Lower leg skin (tissue), 3 donors: Measurements from ENCODE around the gene DDX56.

Experiments
- CTCF ChIP-seq, 3 donors: fragments of 450-650 bp; IDR thresholded peaks; one replicate each; pipeline ENCODE4 v1.5.1; 2016; ENCODE audit warnings: antibody characterized with exemption in 3 of 3, mild to moderate bottlenecking in 3 of 3, moderate library complexity in 2 of 3
- POLR2A ChIP-seq, 2 donors: fragments of 450-650 bp; IDR thresholded peaks; one replicate each; pipeline ENCODE4 v1.6.1; 2016 to 2017; ENCODE audit warnings: antibody characterized with exemption in 2 of 2, mild to moderate bottlenecking in 1 of 2, moderate library complexity in 1 of 2

GRCh38 chr7:44572771-44573170, 937 bp downstream of the DDX56 start:
- TF ChIP-seq POLR2A (IDR thresholded peaks at IDR 0.05) (no peak), CTCF (IDR thresholded peaks at IDR 0.05) (no peak)
